Left colon (tissue), 2 donors: Measurements from ENCODE around the gene FGD5. TPM values are rescaled to one million over a fixed set of nuclear protein-coding genes. Genes with fewer than 3 reads are reported as not detected.
A peak's percentile ranks its signal among the peaks of the same experiment; 100 is the strongest.

Experiments used
- ATAC-seq: fragments of 200-7000 bp; cut with Tn5 transposase; one replicate; pipeline ENCODE4 v1.9.1; 2020; ENCODE audit warnings: mild to moderate bottlenecking, moderate library complexity
- DNase-seq, 2 donors: peaks; one replicate each; pipeline ENCODE4 v3.0.0-alpha.2; 2020
- intact Hi-C, 2 donors: fragments of 100-400 bp; cut with DNase I in 1 of 2; cut with micrococcal nuclease in 1 of 2; formaldehyde crosslinking; loops; one replicate each; pipeline versions ENCODE4 v1.11.2 to v1.14.0; 2022; cut with DNase I, micrococcal nuclease
- total RNA-seq, 2 donors: library from RNA; stranded (reverse); fragmentation: NEBNext Ultra II Directional; extraction: Animal tissue kit (Norgen Biotek cat#: 25700); gene quantifications; one replicate each; pipeline ENCODE4 v1.2.1, GENCODE V29; 2021
- donor health status: DM: no; HTN: no; CAD: no.
- donor health status: DM: yes; HTN: yes; CAD: no.

Gene FGD5
- total RNA-seq, 2 donors from 2014 or later: 5.8 to 9.8 TPM

- intact Hi-C loops: no loop called here
- no peak for ATAC-seq
Measured at GRCh38 chr3:14861446-14862302, 42.9 kb downstream of the FGD5 start.

GRCh38 chr3:14862303-14862660 is 43.5 kb downstream of the FGD5 start:
- DNase-seq (no peak), ATAC-seq (no peak)
- intact Hi-C loops: no loop called here

More at GRCh38 chr3:14861446-14862302, 42.9 kb downstream of the FGD5 start:
- DNase-seq: no peak

GRCh38 chr3:14862661-14863230 is 44.0 kb downstream of the FGD5 start:
- intact Hi-C loops: no loop called here
- DNase-seq (no peak), ATAC-seq (no peak)

GRCh38 chr3:14863333-14864100 is 44.8 kb downstream of the FGD5 start:
- ATAC-seq (no peak), DNase-seq (no peak)
- intact Hi-C loops: no loop called here

- no peak for DNase-seq
- intact Hi-C loops: no loop called here
- ATAC-seq: no peak
Measured at GRCh38 chr3:14864131-14864530, 45.4 kb downstream of the FGD5 start.

- intact Hi-C loops: no loop called here
- ATAC-seq: no peak
- DNase-seq: no peak
Measured at GRCh38 chr3:14866627-14867026, 47.9 kb downstream of the FGD5 start.

GRCh38 chr3:14867936-14868570 is 49.3 kb downstream of the FGD5 start:
- intact Hi-C loops: no loop called here

GRCh38 chr3:14869917-14870782 is 51.4 kb downstream of the FGD5 start:
- intact Hi-C loops: no loop called here
- DNase-seq (no peak), ATAC-seq (peak; percentile 73)

More at GRCh38 chr3:14867936-14868570, 49.3 kb downstream of the FGD5 start:
- ATAC-seq (no peak), DNase-seq (no peak)

GRCh38 chr3:14870783-14871060 is 52.0 kb downstream of the FGD5 start:
- no peak for ATAC-seq
- intact Hi-C loops: no loop called here
- DNase-seq: no peak

- ATAC-seq (no peak), DNase-seq (no peak)
- intact Hi-C loops: no loop called here
Measured at GRCh38 chr3:14871456-14872200, 52.9 kb downstream of the FGD5 start.

- intact Hi-C loops: no loop called here
- DNase-seq: no peak
- ATAC-seq: no peak
Measured at GRCh38 chr3:14872706-14873105, 53.9 kb downstream of the FGD5 start.

GRCh38 chr3:14874784-14875183 is 56.0 kb downstream of the FGD5 start:
- intact Hi-C loops: no loop called here
- ATAC-seq: no peak
- no peak for DNase-seq

- ATAC-seq: no peak
- intact Hi-C loops: no loop called here
- no peak for DNase-seq
Measured at GRCh38 chr3:14875411-14876175, 56.8 kb downstream of the FGD5 start.

- intact Hi-C loops: no loop called here
- peak; percentile 84 to 92 for DNase-seq
- peak; percentile 89 for ATAC-seq
Measured at GRCh38 chr3:14876921-14877333, 58.2 kb downstream of the FGD5 start.

GRCh38 chr3:14877469-14877868 is 58.7 kb downstream of the FGD5 start:
- ATAC-seq (no peak), DNase-seq (no peak)
- intact Hi-C loops: no loop called here

GRCh38 chr3:14879211-14879874 is 60.6 kb downstream of the FGD5 start:
- peak; percentile 61 for ATAC-seq

More at GRCh38 chr3:14879211-14879874, 60.6 kb downstream of the FGD5 start:
- peak; percentile 65 to 70 for DNase-seq
- intact Hi-C loops: no loop called here
